ENCODE results near the gene LYSMD1.
A peak's percentile ranks its signal among the peaks of the same experiment; 100 is the strongest.

The LYSMD1 gene

DNA sequence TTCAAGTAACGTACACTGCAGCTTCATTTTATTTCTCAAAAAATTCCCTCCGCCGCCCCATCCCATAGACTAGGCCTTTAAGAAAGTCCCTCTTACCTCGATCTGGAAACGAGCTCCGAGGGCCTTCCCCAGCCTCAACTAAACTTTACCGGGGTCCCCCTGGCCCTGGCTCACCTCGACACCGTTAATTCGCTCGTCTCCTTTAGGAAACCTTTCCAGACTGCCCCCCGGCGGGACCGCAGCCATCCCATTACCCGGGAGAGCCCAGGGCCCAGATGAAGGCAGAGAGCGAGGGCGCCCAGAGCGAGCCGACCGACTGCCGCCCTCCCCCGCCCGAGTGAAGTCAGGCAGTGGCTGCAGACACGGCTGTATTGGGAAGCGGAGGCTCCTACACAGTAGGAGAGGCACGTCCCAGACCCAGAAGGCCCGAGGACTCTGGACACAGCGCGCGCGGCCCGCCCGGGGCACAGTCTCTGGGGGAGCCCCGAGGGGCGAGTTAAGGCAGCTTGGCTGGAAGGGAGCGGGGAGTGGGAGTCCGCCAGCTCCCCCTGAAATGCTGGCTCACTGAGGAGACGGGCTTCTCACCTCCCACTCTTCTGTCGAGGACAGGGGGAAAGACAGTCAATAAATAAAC, 33.9 kb downstream of the LYSMD1 start:
- no peaks in the 10 kb centered on the region for H3K4me1 Mint-ChIP-seq
- H3K27ac Mint-ChIP-seq (ENCODE audit: low read depth) = no peak overlapping the region
- H3K36me3 Mint-ChIP-seq (ENCODE audit: insufficient read depth) = peaks cover 6% of the 10 kb centered on the region
- H3K4me3 Mint-ChIP-seq = no peak overlapping the region
- H3K27me3 Mint-ChIP-seq = no peaks in the 10 kb centered on the region
- ATAC-seq (replicated peaks; ENCODE audit: extremely low read depth, poor library complexity, severe bottlenecking) (no peak), DNase-seq (ENCODE audit: low spot score in 2 of 2) (no peak)
- H3K9me3 Mint-ChIP-seq = no peaks in the 10 kb centered on the region

DNA sequence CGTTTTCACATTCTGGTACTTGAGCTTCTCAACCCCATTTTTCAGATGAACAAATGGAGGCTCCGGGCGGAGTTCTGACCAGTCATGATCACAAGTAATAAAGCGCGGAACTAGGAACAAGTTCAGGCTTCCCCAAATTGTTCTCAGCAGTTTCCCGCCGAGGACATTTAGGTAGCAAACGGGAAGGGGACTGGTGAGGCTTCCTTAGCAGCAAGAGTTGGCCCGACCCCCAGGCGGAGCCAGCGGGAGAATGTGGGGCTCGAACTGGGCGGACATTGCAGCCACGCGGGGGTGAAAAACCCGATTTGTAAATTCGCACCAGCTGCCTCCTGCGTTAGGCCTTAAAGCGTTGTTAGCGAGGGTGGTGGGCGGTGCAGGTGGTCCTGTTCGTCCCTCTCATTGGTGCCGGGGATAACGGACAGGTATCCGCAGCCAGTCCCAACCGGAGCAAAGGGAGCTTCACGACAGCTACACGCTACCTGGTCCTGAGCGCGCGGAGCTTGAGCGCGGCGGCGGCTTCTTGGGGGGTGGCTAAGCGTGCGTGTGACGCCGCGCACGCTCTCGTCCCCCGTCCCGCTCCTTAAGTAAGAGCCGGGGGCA, 34.6 kb downstream of the LYSMD1 start:
- Mint-ChIP-seq H3K27me3 (no peaks in the 10 kb centered on the region), H3K4me3 (peak overlapping the region; percentile 36), H3K27ac (ENCODE audit: low read depth) (no peak overlapping the region), H3K9me3 (no peaks in the 10 kb centered on the region), H3K36me3 (ENCODE audit: insufficient read depth) (peaks cover 6% of the 10 kb centered on the region), H3K4me1 (no peaks in the 10 kb centered on the region)
- ATAC-seq (replicated peaks; ENCODE audit: extremely low read depth, poor library complexity, severe bottlenecking) (peak; percentile 95), DNase-seq (ENCODE audit: low spot score in 2 of 2) (peak; percentile 35 to 41)

DNA sequence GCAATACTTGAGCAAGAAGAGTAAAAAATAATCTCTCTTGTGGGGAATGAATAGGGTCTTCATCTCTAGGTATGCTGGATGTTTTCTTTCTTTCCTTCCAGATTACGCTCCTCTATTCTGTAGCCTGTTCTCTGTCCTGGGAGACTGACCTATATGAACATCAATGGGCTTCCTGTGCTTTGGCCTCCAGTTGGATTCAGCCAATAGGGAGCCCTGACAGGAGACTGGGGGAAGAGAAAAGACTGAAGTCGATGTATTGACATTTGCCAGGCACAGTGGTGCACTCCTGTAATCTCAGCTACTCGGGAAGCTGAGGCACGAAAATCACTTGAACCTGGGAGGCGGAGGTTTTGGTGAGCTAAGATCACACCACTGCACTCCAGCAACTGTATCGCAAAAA, 36.9 kb downstream of the LYSMD1 start:
- Mint-ChIP-seq H3K27me3 (no peaks in the 10 kb centered on the region), H3K9me3 (no peaks in the 10 kb centered on the region), H3K27ac (ENCODE audit: low read depth) (no peak overlapping the region), H3K4me3 (no peak overlapping the region), H3K36me3 (ENCODE audit: insufficient read depth) (peaks cover 15% of the 10 kb centered on the region), H3K4me1 (no peaks in the 10 kb centered on the region)
- no peak for DNase-seq (ENCODE audit: low spot score in 2 of 2)
- ATAC-seq (replicated peaks; ENCODE audit: extremely low read depth, poor library complexity, severe bottlenecking) = no peak

DNA sequence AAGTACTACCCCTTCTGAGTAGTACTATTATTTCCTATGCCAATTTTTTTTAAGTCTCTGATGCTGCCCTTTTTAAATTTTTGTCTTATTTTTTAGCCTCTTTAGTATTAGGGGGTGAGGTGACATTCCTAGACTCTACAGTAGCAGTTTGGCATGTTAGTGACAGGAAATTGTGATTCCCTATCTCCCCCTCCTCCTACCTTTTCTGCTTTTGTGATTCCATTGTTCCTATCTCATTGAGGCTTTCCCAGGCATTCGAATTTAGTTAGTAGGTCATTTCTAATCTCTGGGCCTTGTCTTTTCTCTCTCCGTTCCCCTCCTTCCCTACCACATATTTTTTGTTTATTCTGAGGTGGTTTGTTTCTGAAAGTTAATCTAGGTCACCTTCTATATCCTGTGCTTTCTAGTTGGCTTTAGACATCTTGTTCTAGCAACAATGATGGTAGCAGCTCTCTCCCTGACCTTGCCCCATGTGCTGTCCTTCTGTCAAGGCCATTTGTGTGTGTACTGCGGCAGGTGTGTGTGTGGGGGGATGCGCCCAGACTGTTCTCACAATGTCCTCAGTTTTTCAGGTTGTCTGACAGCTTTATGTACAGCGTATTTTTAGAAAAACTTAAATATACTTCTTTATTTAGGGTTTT, 40.8 kb downstream of the LYSMD1 start:
- DNase-seq (ENCODE audit: low spot score in 2 of 2) (no peak), ATAC-seq (replicated peaks; ENCODE audit: extremely low read depth, poor library complexity, severe bottlenecking) (no peak)
- Mint-ChIP-seq H3K27ac (ENCODE audit: low read depth) (no peak overlapping the region), H3K4me1 (no peaks in the 10 kb centered on the region), H3K4me3 (no peak overlapping the region), H3K27me3 (no peaks in the 10 kb centered on the region), H3K36me3 (ENCODE audit: insufficient read depth) (peaks cover 34% of the 10 kb centered on the region), H3K9me3 (no peaks in the 10 kb centered on the region)

DNA sequence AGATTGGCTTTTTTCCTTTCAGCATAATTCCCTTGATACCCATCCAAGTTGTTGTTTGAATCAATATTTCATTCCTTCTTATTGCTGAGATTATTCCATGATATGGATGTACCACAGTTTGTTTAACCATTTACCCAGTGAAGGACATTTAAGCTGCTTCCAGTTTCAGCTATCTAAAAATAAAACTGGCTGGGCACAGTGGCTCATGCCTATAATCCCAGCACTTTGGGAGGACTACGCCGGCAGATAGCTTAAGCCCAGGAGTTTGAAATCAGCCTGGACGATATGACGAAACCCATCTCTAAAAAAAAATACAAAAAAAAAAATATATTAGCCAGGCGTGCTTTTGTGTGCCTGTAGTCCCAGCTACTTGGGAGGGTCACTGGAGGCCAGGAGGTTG, 51.8 kb downstream of the LYSMD1 start:
- no peak overlapping the region for H3K27ac Mint-ChIP-seq (ENCODE audit: low read depth)
- H3K27me3 Mint-ChIP-seq = no peaks in the 10 kb centered on the region
- DNase-seq (ENCODE audit: low spot score in 2 of 2) (no peak), ATAC-seq (replicated peaks; ENCODE audit: extremely low read depth, poor library complexity, severe bottlenecking) (no peak)
- no peaks in the 10 kb centered on the region for H3K4me1 Mint-ChIP-seq
- H3K9me3 Mint-ChIP-seq = no peaks in the 10 kb centered on the region
- no peak overlapping the region for H3K4me3 Mint-ChIP-seq
- H3K36me3 Mint-ChIP-seq (ENCODE audit: insufficient read depth) = peaks cover 46% of the 10 kb centered on the region

Data from central memory CD8-positive, alpha-beta T cell (primary cell).